Endothelial cell of umbilical vein (primary cell): ENCODE data around the gene MEPCE. TPM values are rescaled to one million over a fixed set of nuclear protein-coding genes. Genes with fewer than 3 reads are reported as not detected.

Experiments used
- BruUV-seq: library from RNA; stranded (reverse); fragments of 400-500 nt; replicated peaks from 2 replicates; lab custom pipeline; 2021; lab: Mats Ljungman, UMichigan
- CTCF ChIA-PET: fragments of 300-600, 350-600 bp; sonication (Branson Sonifier 250); formaldehyde crosslinking; loops from one replicate; lab custom pipeline; 2021; ENCODE audit warnings: antibody characterized with exemption, inconsistent platforms; lab: Charles Lee
- POLR2A ChIA-PET: fragments of 300-600, 350-600 bp; sonication (Branson Sonifier 250); formaldehyde crosslinking; loops from one replicate; lab custom pipeline; 2021; ENCODE audit warnings: antibody characterized with exemption, inconsistent platforms; lab: Charles Lee
- DNase-seq: peaks from one replicate; pipeline ENCODE4 v3.0.0-alpha.2; 2011; ENCODE audit warnings: low read depth, low spot score
- FAIRE-seq: peaks from 2 replicates; lab custom pipeline; 2011; peaks lifted over from hg19 to GRCh38; lab: Jason Lieb, UNC
- H2AFZ ChIP-seq: 2 replicates; pipeline ENCODE4 v1.6.0; 2012; ENCODE audit warnings: low read depth, low read length, control low read depth, inconsistent platforms
- H3K27ac ChIP-seq: 2 replicates; pipeline ENCODE4 v1.5.1; 2011; ENCODE audit warnings: low read depth, mild to moderate bottlenecking, control low read depth, low read length, moderate library complexity; ENCODE audit not compliant: insufficient read depth
- H3K27me3 ChIP-seq, 2 experiments: 2 replicates each; pipeline versions ENCODE4 v1.6.0 to v1.6.1; 2011; ENCODE audit warnings: low read length in 2 of 2, mixed read lengths in 1 of 2; ENCODE audit not compliant: control insufficient read depth in 2 of 2, insufficient read depth in 2 of 2
- H3K36me3 ChIP-seq, 2 experiments: 2 replicates in 1 of 2; 3 replicates in 1 of 2; pipeline ENCODE4 v1.5.1; 2011; ENCODE audit warnings: low read length in 2 of 2, mild to moderate bottlenecking in 1 of 2, moderate library complexity in 1 of 2; ENCODE audit not compliant: control insufficient read depth in 2 of 2, insufficient read depth in 2 of 2; ENCODE audit errors: extremely low read depth in 1 of 2
- H3K4me1 ChIP-seq: 3 replicates; pipeline ENCODE4 v1.5.1; 2011; ENCODE audit warnings: mild to moderate bottlenecking, low read length; ENCODE audit not compliant: control insufficient read depth, insufficient read depth; ENCODE audit errors: extremely low read depth
- H3K4me2 ChIP-seq: 2 replicates; pipeline ENCODE4 v1.6.1; 2011; ENCODE audit warnings: low read length, control low read depth, mixed read lengths; ENCODE audit not compliant: insufficient read depth
- H3K4me3 ChIP-seq, 3 experiments: fragments of 200-600 bp in 1 of 3; sonication (generic), shearing (Covaris generic) in 1 of 3; replicated peaks in 1 of 3; 2 replicates each; pipeline ENCODE4 v1.5.1; 2011 to 2016; ENCODE audit warnings: control low read depth in 3 of 3, low read length in 3 of 3, mild to moderate bottlenecking in 2 of 3, inconsistent platforms in 1 of 3, low read depth in 1 of 3, moderate library complexity in 1 of 3; ENCODE audit not compliant: insufficient read depth in 1 of 3
- H3K79me2 ChIP-seq: 2 replicates; pipeline ENCODE4 v1.6.0; 2012; ENCODE audit warnings: low read length, inconsistent platforms; ENCODE audit not compliant: control insufficient read depth, insufficient read depth
- H3K9ac ChIP-seq: replicated peaks from 2 replicates; pipeline ENCODE3; 2011; ENCODE audit warnings: low read length, control low read depth; ENCODE audit not compliant: insufficient read depth; ENCODE audit errors: extremely low read depth
- H3K9me1 ChIP-seq: replicated peaks from 3 replicates; pipeline ENCODE4 v1.6.0; 2011; ENCODE audit warnings: mild to moderate bottlenecking, low read length; ENCODE audit not compliant: control insufficient read depth, insufficient read depth; ENCODE audit errors: extremely low read depth
- H3K9me3 ChIP-seq: replicated peaks from 2 replicates; pipeline ENCODE4 v1.5.1; 2012; ENCODE audit warnings: low read length, inconsistent platforms; ENCODE audit not compliant: control insufficient read depth, insufficient read depth
- H4K20me1 ChIP-seq: replicated peaks from 2 replicates; pipeline ENCODE3; 2011; ENCODE audit warnings: mild to moderate bottlenecking, low read length; ENCODE audit not compliant: control insufficient read depth, insufficient read depth; ENCODE audit errors: extremely low read depth
- CTCF ChIP-seq, 2 donors: IDR thresholded peaks; 1 replicate in 1 of 2; 2 replicates in 1 of 2; pipeline ENCODE4 v1.5.1; 2011; ENCODE audit warnings: low read length in 2 of 2, mild to moderate bottlenecking in 2 of 2, moderate library complexity in 2 of 2, control low read depth in 1 of 2, inconsistent platforms in 1 of 2, low read depth in 1 of 2; ENCODE audit not compliant: insufficient read depth in 1 of 2; ENCODE audit errors: extremely low read depth in 1 of 2
- EZH2 ChIP-seq: IDR thresholded peaks from 2 replicates; pipeline ENCODE4 v1.6.1; 2012; ENCODE audit warnings: borderline replicate concordance, low read depth, mild to moderate bottlenecking, moderate library complexity, low read length, inconsistent platforms; ENCODE audit not compliant: severe bottlenecking
- FOS ChIP-seq: IDR thresholded peaks from 2 replicates; pipeline ENCODE4 v1.6.1; 2011; ENCODE audit warnings: mild to moderate bottlenecking, low read length, moderate library complexity, borderline replicate concordance; ENCODE audit not compliant: insufficient read depth
- GATA2 ChIP-seq: IDR thresholded peaks from 2 replicates; pipeline ENCODE4 v1.7.0; 2011; ENCODE audit warnings: low read depth, mild to moderate bottlenecking, moderate library complexity, mixed read lengths, low read length; ENCODE audit not compliant: insufficient read length, insufficient read depth
- JUN ChIP-seq: IDR thresholded peaks from 2 replicates; pipeline ENCODE4 v1.6.1; 2011; ENCODE audit warnings: borderline replicate concordance, low read depth; ENCODE audit not compliant: insufficient read length, insufficient read depth
- MAX ChIP-seq: IDR thresholded peaks from 2 replicates; pipeline ENCODE4 v1.6.1; 2011; ENCODE audit not compliant: insufficient read depth, insufficient read length
- MYC ChIP-seq: IDR thresholded peaks from one replicate; pipeline ENCODE4 v1.6.1; 2011; ENCODE audit warnings: mild to moderate bottlenecking, low read depth, low read length
- POLR2A ChIP-seq: IDR thresholded peaks from 2 replicates; pipeline ENCODE4 v1.6.1; 2012; ENCODE audit warnings: low read depth, mild to moderate bottlenecking, control low read depth, low read length
- POLR2AphosphoS5 ChIP-seq: IDR thresholded peaks from 2 replicates; pipeline ENCODE4 v1.6.1; 2012; ENCODE audit warnings: low read depth, mild to moderate bottlenecking, control low read depth, low read length, moderate library complexity; ENCODE audit not compliant: insufficient read depth
- dilution Hi-C: fragments of 300-500 bp; cut with MboI; formaldehyde crosslinking; loops from one replicate; pipeline ENCODE4 v1.15.0; 2019; ENCODE audit warnings: low sequenced_read_pairs; ENCODE audit not compliant: extremely low pct_ligation_motif_present
- intact Hi-C: fragments of 100-400 bp; cut with micrococcal nuclease; formaldehyde crosslinking; loops from one replicate; pipeline ENCODE4 v1.10.0; 2022
- polyA plus RNA-seq, 4 experiments: library from polyadenylated mRNA; depleted of rRNA in 3 of 4; stranded (reverse) in 3 of 4; unstranded in 1 of 4; fragments of >200 nt; gene quantifications; 2 replicates each; pipeline versions ENCODE4 v1.2.1 to v1.2.3, GENCODE V29; 2011 to 2012; ENCODE audit warnings: missing spikeins in 1 of 4
- total RNA-seq: library from RNA; stranded (reverse); gene quantifications from 2 replicates; pipeline ENCODE4 v1.2.3, GENCODE V29; 2021

The MEPCE gene
- total and polyA plus RNA-seq, 2 donors (not counting 3 experiments of a cell fraction or from before 2014, with no cell fraction given) = 23.3 to 45.8 TPM

GRCh38 chr7:100425347-100425746 lies 4.3 kb upstream of the MEPCE start:
- DNase-seq = no peak
- H3K36me3 ChIP-seq = no peaks in the 10 kb centered on the region
- H3K9ac ChIP-seq = no peak overlapping the region
- H3K27ac ChIP-seq = no peak overlapping the region
- H3K4me1 ChIP-seq = no peaks in the 10 kb centered on the region
- no peak for FAIRE-seq
- no peak overlapping the region for H3K4me3 ChIP-seq
- ChIA-PET CTCF (interaction anchor here (0.9 to 1.4 kb wide), 2 partner anchors 18 to 31 kb away, joined by 3 to 4 read pairs; no protein-coding TSS in a partner anchor), POLR2A (no interaction called here)
- H3K27me3 ChIP-seq = peaks cover 0 to 2% of the 10 kb centered on the region in 2 experiments
- H3K4me2 ChIP-seq = no peak overlapping the region
- intact Hi-C loops = no loop called here
- no peak overlapping the region for H2AFZ ChIP-seq
- dilution Hi-C loops = no loop called here
- peaks cover 4% of the 10 kb centered on the region for H3K79me2 ChIP-seq
- H3K9me3 ChIP-seq = no peaks in the 10 kb centered on the region
- no TSS peak for BruUV-seq
- H4K20me1 ChIP-seq = no peaks in the 10 kb centered on the region
- no peaks in the 10 kb centered on the region for H3K9me1 ChIP-seq
- no peak for TF ChIP-seq EZH2
- no peak for TF ChIP-seq POLR2AphosphoS5
- TF ChIP-seq MYC = no peak
- TF ChIP-seq POLR2A = no peak
- no peak for TF ChIP-seq GATA2
- TF ChIP-seq JUN = no peak
- no peak for TF ChIP-seq FOS
- no peak for TF ChIP-seq MAX
- no peak for TF ChIP-seq CTCF (IDR thresholded peaks at IDR 0.05; ENCODE audit: extremely low read depth in 1 of 2, insufficient read depth in 1 of 2, low read depth in 1 of 2, low read length in 2 of 2)
